GM18517 (cell line): ENCODE measurements around the gene FSTL4.
"Not testable (repeated sequence)": the region's sequence is repeated elsewhere in the genome, so short reads cannot be mapped to it uniquely, and the experiment has no call there.

Source experiments
- ATAC-seq: cut with Tn5 transposase; IDR thresholded peaks from one replicate; pipeline ENCODE4 v1.9.1; 2021; ENCODE audit warnings: mild to moderate bottlenecking, moderate library complexity; ENCODE audit not compliant: unreplicated experiment

Gene FSTL4

GRCh38 chr5:133235696-133236426 is 376.5 kb downstream of the FSTL4 start:
- ATAC-seq: no peak

- no peak for ATAC-seq
These were observed 377.4 kb downstream of the FSTL4 start for GRCh38 chr5:133234911-133235310.

DNA sequence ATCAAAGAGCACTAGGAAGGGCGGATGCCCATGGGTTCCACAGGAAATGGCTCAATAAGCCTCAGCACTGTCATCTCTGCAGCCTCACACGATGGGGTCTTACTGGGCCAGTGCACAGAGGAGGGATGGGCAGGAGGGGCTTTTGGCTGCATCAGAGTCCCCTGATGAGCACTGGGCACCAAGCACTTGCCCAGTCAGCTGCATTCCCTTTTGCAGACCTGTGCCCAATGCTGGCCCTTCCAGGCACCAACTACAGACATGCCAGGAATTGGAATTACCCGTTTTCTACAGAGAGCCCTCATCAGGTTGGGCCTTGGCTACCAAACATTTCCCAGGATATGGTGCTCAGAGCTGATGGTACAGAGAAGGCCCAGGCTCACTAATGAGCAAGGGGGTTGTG is 378.1 kb downstream of the FSTL4 start:
- no peak for ATAC-seq

GRCh38 chr5:133233616-133234015 is 378.7 kb downstream of the FSTL4 start:
- ATAC-seq: no peak

DNA sequence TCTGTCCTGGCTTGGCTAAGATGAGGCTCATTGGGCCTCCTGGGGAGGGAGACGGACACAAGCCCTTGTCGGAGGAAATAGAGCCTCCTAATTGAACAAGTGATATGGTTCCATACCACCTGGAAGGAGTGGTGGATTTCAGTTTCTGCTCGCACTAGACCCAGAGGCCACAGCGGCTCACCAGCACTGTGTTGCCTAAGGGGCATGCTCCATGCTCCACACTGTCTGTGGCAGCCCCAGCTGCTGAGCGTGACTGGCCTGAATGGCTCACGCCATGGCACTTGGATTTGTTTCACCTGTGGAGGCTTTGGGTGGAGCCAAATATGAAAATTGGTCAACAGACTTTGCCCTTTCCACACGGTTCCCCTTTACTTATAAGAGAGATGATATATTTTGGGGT is 379.4 kb downstream of the FSTL4 start:
- ATAC-seq: no peak

GRCh38 chr5:133232435-133232834 is 379.9 kb downstream of the FSTL4 start:
- no peak for ATAC-seq

GRCh38 chr5:133232011-133232410 is 380.3 kb downstream of the FSTL4 start:
- no peak for ATAC-seq

- no peak for ATAC-seq
These were observed 381.3 kb downstream of the FSTL4 start for GRCh38 chr5:133230823-133231578.

- ATAC-seq: no peak
These were observed 382.2 kb downstream of the FSTL4 start for GRCh38 chr5:133229931-133230664.

GRCh38 chr5:133228316-133228715 is 384.0 kb downstream of the FSTL4 start:
- ATAC-seq: no peak

- no peak for ATAC-seq
These were observed 384.4 kb downstream of the FSTL4 start for GRCh38 chr5:133227897-133228296.

GRCh38 chr5:133227082-133227481 is 385.3 kb downstream of the FSTL4 start:
- no peak for ATAC-seq

DNA sequence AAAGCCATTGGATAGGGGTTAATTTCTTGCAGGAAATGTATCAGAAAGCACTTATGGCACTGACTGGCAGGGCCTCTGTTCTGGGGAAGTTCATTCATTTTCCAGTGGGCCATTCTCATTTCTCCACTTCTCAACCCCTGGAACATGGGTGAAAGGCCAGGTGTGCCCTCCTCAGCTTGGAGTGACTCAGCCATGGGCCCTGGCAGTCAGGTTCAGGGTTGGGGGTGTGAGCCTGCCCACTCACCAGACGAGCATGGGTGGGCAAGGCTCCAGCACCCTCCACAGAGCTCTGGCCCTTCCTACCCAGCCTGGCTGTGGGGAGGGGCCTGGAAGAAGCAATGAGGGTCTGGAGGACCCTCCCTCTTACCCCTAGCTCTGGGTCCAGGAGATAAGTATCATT is 386.2 kb downstream of the FSTL4 start:
- ATAC-seq: no peak

- ATAC-seq: no peak
These were observed 386.6 kb downstream of the FSTL4 start for GRCh38 chr5:133225671-133226152.

DNA sequence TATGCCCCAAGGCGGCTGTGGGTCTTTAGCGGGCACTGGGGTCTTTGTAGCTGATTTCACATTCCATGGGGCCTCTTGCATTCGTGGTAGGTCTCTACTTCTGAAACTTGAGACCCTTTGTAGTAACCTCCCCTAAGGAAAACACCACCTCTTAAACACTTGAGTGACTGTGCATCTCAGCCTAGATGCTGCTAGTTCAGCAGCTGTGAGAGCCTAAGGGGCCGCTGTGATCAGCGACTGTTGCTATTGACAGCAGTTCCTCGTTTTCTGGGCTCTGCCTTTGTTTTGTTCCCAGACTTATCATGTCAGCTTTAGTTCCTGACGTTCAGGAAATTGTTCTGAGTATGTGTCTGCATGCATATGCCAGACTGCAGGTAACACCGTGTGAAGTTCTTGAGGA is 389.4 kb downstream of the FSTL4 start:
- ATAC-seq: no peak

DNA sequence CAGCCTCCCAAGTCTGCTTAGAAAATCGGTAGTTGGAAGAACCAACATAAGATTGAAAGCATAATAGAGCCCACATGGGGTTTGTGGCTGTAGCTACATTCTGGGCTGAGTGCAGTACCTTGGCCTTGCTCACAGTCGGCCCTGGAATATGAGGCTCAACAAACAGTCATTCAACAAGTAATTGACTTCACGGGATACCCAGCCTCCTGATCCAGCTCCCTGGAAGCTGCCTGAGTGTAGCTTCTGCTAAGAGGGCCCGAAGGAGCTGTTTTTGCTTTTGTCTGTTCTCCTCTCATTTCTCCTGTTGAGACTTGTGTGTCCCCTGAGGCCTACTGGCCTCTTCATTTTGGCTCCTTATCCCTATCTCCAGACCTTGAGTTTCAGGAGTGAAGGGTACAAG is 389.8 kb downstream of the FSTL4 start:
- ATAC-seq: no peak

DNA sequence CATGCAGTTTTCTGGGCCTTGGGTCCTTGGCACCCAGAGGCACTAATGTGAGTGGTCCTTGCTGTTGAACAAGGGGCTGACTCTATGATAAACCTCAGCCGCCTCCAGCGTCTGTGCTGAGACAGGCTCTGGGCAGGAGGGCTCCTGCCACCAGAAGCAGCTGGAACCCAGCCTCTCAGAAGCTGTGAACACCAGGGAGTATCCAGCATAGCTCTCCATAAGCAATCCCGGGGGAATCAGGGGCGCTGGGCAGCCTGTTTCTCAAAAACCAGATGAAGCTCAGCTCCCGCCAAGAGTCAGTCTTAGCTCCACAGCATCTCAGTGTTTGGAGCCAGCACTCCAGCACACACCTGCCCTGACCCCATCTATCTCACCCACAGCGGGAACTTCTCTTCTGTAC is 390.3 kb downstream of the FSTL4 start:
- no peak for ATAC-seq

- no peak for ATAC-seq
These were observed 391.3 kb downstream of the FSTL4 start for GRCh38 chr5:133220851-133221674.

DNA sequence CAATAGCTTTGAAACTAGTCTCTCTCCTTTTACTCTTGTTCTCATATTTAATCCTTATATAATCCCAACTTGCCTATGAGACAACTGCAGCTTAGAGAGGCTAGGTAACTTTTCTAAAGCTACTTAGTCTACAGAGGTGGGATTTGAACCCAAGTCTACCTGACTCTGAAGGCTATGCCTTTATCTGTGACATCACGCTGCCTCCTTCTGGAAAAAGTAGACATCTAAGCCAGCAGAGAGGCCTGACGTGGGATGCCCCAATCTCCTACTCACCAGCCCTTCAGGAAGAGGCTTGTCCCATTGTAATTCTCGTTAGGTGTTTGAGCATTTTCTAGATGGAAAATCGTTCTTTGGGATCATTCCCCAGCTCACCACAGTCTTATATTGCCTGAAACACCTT is 393.0 kb downstream of the FSTL4 start:
- ATAC-seq: no peak

GRCh38 chr5:133216138-133216537 is 396.2 kb downstream of the FSTL4 start:
- not testable (repeated sequence) for ATAC-seq
